Uterus (tissue), 2 donors: Measurements from ENCODE around the gene KIDINS220.

Experiments
- CTCF ChIP-seq, 4 experiments: fragments of 200-600 bp in 2 of 4; fragments of 450-650 bp in 2 of 4; sonication (generic) in 2 of 4; IDR thresholded peaks; one replicate each; pipeline ENCODE4 v1.5.1; 2016 to 2019; ENCODE audit warnings: antibody characterized with exemption in 4 of 4, mild to moderate bottlenecking in 2 of 4, moderate library complexity in 1 of 4
- POLR2A ChIP-seq, 2 donors: fragments of 450-650 bp; IDR thresholded peaks; one replicate each; pipeline ENCODE4 v1.6.1; 2016; ENCODE audit warnings: antibody characterized with exemption in 2 of 2, mild to moderate bottlenecking in 1 of 2, moderate library complexity in 1 of 2

- no peak for TF ChIP-seq CTCF (IDR thresholded peaks at IDR 0.05)
- TF ChIP-seq POLR2A (IDR thresholded peaks at IDR 0.05), result no peak
Observed at GRCh38 chr2:8886876-8887275, 49.5 kb upstream of the KIDINS220 start.
